ENCODE data around the gene MTMR11.

MTMR11 gene

DNA sequence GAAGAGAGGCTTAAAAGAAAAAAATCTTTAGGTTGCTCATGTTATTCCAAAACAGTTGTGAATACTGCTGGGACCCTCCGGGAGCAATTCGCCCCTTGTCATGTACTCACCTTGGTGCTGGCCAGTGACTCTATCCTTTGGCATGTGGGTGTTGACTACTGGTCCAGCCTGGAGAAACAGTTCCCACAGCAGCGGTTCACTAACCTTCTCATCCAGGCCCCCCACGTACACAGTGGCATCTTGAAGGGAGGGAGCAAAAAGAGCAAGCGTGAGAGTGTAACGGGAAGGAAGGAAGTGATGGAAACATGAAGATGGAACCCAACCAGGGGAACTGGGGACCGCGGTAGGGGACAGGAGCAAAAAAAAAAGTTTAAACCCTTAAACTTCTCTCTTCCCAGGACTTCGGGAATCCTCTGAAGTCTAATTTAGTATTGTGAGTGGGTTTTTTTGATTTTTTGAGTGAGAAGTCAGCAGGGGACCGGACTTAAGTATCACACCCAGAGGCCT, 9.6 kb downstream of the MTMR11 start:
- ATAC-seq (no peak), DNase-seq (ENCODE audit: low spot score in 2 of 2) (no peak)
- peak overlapping the region; percentile 92 for H3K27ac Mint-ChIP-seq
- H3K9me3 Mint-ChIP-seq = no peaks in the 10 kb centered on the region
- peaks cover 59% of the 10 kb centered on the region for H3K4me1 Mint-ChIP-seq
- peaks cover 59% of the 10 kb centered on the region for H3K36me3 Mint-ChIP-seq
- H3K4me3 Mint-ChIP-seq = peak overlapping the region; percentile 91

DNA sequence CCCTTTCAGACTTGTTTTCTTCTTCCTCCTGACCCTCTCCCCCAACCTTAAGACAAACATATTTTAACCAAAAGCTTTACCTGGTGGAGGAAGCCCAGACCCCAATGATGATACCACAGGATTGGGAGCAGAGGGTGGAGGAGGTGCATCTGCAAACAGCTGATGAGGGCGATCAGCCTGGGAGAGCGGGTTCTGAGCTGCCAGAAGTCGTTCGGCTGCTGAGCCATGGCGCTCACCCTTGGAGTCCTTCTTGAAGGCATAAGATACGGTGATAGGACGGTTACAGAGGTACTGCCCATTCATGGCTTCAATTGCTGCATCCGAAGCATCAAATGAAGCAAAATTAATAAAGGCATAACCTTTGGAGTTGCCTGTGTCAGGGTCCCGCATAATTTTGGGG, 10.4 kb downstream of the MTMR11 start:
- H3K4me3 Mint-ChIP-seq = peak overlapping the region; percentile 91
- no peak overlapping the region for H3K27ac Mint-ChIP-seq
- ATAC-seq = no peak

DNA sequence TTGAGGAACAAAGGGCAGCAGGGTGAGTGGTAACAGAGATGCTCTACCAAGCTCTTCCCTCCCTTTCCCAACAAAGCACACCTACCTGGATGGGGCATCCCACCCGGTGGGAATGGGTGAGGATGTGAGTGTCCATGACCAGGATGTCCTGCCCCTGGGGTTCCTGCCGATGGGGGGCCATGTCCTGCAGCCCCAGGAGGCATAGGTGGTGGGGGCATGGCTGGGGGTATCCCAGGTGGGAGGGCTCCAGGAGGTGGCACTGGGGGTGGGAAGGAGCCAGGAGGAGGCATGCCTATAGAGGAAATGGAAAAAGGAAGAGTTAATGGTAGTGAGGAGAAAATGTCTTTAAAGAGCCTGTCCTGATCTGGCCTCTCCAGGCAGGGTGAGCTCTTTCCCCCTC, 10.9 kb downstream of the MTMR11 start:
- H3K27ac Mint-ChIP-seq = peak overlapping the region; percentile 52
- no peak for ATAC-seq
- H3K4me1 Mint-ChIP-seq = peaks cover 46% of the 10 kb centered on the region
- H3K4me3 Mint-ChIP-seq = peak overlapping the region; percentile 91
- H3K9me3 Mint-ChIP-seq = no peaks in the 10 kb centered on the region
- DNase-seq (ENCODE audit: low spot score in 2 of 2) = no peak
- peaks cover 66% of the 10 kb centered on the region for H3K36me3 Mint-ChIP-seq

More for the DNA sequence above, 10.4 kb downstream of the MTMR11 start:
- H3K4me1 Mint-ChIP-seq = peaks cover 51% of the 10 kb centered on the region
- no peak for DNase-seq (ENCODE audit: low spot score in 2 of 2)
- H3K9me3 Mint-ChIP-seq = no peaks in the 10 kb centered on the region
- H3K36me3 Mint-ChIP-seq = peaks cover 66% of the 10 kb centered on the region

DNA sequence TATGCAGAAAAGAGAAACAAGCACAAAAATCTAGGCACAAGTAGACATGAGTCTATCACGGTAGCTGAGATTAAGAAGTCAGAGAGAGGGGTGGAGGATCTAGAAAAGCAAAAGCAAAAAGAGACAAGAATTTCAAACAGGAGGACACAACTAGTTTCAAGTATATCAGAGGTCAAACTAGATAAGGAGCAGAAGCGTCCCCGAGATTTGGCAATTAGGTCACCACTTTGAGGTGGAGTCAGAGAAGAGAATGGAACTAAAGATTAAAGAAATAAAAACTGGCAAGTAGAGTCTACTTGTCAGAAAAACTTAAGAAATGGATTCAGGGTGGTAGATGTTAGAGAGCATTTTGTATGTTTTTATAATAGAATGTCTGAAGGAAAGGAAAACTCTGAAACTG, 11.3 kb downstream of the MTMR11 start:
- Mint-ChIP-seq H3K27ac (peak overlapping the region; percentile 52), H3K4me1 (peaks cover 42% of the 10 kb centered on the region), H3K4me3 (peak overlapping the region; percentile 91), H3K9me3 (no peaks in the 10 kb centered on the region), H3K36me3 (peaks cover 66% of the 10 kb centered on the region)
- no peak for ATAC-seq
- DNase-seq (ENCODE audit: low spot score in 2 of 2) = no peak

DNA sequence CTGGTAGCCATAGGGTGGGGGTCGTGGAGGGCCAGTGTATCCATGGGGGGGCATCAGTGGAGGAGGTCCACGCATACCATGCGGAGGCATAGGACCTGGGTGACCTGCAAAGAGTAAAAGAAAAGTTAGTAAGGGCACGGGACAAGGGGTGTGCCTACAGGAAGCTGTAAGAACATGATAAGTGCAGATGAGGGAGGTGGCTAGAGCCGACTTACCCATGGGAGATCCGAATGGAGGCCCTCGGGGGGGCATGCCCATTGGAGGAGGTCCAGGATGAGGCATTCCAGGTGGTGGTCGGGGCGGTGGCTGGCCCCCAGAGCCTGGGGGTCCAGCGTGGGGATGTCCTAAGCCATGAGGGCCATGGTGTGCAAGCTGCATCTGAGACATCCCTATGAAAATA, 13.1 kb downstream of the MTMR11 start:
- DNase-seq (ENCODE audit: low spot score in 2 of 2) = no peak
- ATAC-seq = no peak
- H3K36me3 Mint-ChIP-seq = peaks cover 66% of the 10 kb centered on the region
- H3K27ac Mint-ChIP-seq = no peak overlapping the region
- peaks cover 35% of the 10 kb centered on the region for H3K4me1 Mint-ChIP-seq
- no peak overlapping the region for H3K4me3 Mint-ChIP-seq
- no peaks in the 10 kb centered on the region for H3K9me3 Mint-ChIP-seq

DNA sequence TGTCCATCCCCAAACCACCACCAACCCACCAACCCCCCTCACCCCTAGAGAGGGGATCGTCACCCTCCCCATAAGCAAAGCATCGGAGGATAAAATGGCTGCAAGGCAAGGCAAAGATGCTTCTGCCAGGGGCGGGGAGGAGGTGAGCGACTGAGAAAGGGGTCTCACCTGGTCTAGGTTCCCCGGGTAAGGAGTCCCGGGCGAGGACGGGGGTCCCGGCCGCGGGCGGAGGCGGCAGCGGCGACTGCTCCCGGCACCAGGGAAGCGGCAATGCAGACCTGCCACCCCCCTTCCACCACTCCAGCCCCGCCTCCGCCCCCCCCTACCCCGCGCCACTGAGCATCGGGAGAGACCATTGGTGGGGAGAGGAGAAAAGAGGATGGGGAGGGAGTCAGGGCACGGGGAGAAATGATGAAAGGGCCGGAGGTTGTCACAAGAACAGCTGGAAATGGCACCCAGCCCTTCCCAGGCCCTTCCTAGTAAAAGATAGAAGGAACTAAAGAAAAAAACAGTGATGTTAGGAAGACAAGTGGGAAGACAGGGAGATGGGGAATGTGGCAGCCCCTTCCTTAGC, 19.0 kb downstream of the MTMR11 start, which contains the start of gene SV2A:
TSS of gene SV2A (minus strand) at position 274 of the 574 bp plus-strand sequence. CDS start 4,004 bp downstream, outside the sequence.
- Mint-ChIP-seq H3K9me3 (no peaks in the 10 kb centered on the region), H3K36me3 (peaks cover 13% of the 10 kb centered on the region), H3K4me3 (peak within 1 kb of the TSS; percentile 72), H3K27ac (peak within 1 kb of the TSS; percentile 52), H3K4me1 (peaks cover 24% of the 10 kb centered on the region)
- ATAC-seq (peak; percentile 77), DNase-seq (ENCODE audit: low spot score in 2 of 2) (peak in 1 of 2 donors; percentile 8)

DNA sequence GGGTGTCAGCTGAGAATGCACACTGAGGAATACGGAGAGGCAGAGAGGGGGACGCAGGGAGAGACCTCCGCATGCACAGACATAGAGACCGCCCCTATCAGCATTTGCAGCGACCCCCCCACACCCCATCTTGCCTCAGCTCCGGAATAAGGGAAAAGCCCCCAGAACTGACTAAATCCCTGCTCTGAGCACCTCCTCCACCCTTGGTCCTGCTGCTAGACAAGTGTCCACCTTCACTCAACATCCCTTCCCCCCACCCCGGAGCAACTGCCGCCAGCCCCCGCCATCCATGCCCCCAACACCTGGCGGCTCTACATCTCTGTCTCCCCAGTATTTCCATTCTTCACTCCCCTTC, 19.8 kb downstream of the MTMR11 start:
- DNase-seq (ENCODE audit: low spot score in 2 of 2) = no peak
- Mint-ChIP-seq H3K4me3 (peak overlapping the region; percentile 72), H3K36me3 (peaks cover 5% of the 10 kb centered on the region), H3K27ac (no peak overlapping the region), H3K4me1 (peaks cover 25% of the 10 kb centered on the region), H3K9me3 (no peaks in the 10 kb centered on the region)
- no peak for ATAC-seq

DNA sequence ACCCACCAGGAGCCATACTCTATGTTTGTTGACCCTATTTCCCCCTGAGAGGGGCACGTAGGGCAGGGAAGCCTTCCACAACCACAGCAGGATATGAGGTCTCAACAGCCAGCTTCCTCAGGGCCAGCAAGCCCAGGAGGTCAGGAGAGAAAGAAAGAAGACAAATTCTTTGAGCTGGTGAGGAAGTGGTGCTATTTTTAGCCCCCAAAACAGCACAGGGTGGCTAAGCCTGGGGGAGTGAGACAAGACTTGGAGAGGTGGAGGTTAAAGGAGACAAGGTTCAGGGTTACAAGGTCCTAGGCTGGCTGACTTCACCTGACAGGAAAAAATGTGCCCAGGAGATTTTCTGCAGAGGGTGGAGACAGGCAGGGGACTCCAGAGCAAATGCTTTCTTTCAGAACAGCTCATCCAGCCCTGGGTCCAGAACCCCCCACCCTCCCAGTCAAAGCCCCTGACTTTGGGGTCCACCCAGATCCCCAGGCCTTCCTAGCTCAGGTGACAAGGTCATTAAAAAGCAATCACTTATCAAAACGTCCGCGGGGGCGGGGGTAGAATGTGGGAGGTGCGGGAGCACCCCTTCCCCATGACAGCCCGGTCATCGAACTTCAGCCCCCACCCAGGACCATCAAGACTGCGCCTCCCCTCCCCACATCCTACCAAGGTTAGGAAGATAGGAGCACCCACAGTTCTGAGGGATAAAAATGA, 20.3 kb downstream of the MTMR11 start:
- no peak for ATAC-seq
- peak overlapping the region; percentile 73 for H3K27ac Mint-ChIP-seq

DNA sequence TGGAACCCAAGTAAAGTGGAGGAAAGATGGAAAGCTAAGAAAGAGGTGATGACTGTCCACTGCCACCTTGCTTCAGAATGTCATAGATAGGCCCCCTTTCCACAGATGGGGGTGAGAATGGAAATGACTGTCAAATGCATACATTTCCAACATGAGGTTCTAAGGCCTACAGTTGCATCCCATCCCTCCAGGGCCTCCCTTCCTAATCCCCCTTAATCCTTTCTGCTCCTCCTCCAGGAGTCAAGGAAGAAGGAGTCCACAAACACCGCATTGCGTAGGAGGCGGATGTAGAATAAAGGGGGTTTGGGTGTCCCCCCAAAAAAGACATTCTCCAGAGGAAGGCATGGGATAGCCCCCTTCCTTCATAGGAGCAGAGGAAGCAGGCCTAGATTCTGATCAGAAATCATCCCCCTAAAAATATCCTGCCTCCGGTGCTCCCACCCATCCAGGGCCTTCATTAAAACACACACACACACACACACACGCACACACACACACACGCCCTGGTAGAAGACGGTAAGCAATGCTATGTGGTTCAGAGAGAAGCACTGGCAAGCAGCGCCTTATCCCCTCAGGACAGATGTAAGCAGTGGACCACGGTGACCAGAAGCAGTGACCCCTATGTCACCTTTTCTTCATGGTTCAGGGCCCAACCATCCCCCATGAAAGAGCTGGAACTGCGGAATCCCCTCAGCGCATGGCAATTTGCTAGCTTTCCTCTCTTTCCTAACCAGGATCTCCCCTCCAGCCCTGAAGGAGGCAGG, 21.1 kb downstream of the MTMR11 start:
- H3K4me1 Mint-ChIP-seq = peaks cover 31% of the 10 kb centered on the region

More for the DNA sequence above, 20.3 kb downstream of the MTMR11 start:
- Mint-ChIP-seq H3K36me3 (no peaks in the 10 kb centered on the region), H3K4me1 (peaks cover 30% of the 10 kb centered on the region), H3K4me3 (peak overlapping the region; percentile 72), H3K9me3 (no peaks in the 10 kb centered on the region)
- no peak for DNase-seq (ENCODE audit: low spot score in 2 of 2)

DNA sequence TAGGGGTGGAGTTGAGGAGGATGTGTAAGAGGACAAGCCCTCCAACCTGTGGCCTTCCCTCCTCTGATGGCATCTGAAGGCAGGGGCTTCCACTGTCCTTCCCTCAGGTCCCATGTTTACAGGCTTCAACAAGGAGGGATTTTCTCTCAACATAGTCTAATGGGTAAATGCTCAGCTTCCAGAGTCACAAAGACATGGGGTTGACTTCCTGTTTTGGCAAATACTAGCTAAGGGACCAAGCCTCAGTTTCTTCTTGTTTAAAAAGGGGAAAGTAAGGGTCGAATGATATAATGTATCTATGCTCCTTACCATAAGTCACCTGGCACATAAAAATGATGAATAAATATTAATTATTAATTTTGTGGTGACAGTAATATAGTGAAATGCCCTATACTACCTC, 22.1 kb downstream of the MTMR11 start:
- Mint-ChIP-seq H3K4me1 (peaks cover 31% of the 10 kb centered on the region), H3K4me3 (no peak overlapping the region), H3K9me3 (no peaks in the 10 kb centered on the region), H3K27ac (peak overlapping the region; percentile 60), H3K36me3 (no peaks in the 10 kb centered on the region)
- ATAC-seq (no peak), DNase-seq (ENCODE audit: low spot score in 2 of 2) (no peak)

More for the DNA sequence above, 21.1 kb downstream of the MTMR11 start:
- no peak for ATAC-seq
- Mint-ChIP-seq H3K36me3 (no peaks in the 10 kb centered on the region), H3K4me3 (peak overlapping the region; percentile 72), H3K9me3 (no peaks in the 10 kb centered on the region), H3K27ac (peak overlapping the region; percentile 73)
- DNase-seq (ENCODE audit: low spot score in 2 of 2) = no peak

DNA sequence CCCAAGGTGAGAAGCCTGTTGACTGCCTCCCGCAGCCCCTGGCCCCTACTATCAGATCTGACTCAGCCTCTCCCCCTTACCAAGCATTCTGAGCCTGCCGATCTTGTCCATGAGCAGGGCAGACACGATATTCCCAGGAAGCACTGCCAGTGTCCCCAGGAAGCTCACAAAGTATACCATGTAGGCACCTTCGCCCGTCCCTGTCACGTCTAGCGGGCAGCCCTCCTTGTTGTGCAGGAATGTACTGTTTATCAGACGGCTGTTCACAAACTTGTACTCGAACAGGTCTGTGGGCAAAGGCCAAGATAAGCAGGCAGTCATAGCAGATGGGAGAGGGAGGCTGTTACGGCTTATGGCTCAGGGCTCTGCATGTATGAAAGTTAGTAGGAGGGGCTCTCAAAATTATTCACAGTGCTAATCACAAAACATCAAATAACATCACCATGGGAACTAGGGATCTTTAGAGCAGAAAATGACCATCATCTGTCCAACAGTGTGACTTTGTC, 30.1 kb downstream of the MTMR11 start:
- no peak for DNase-seq (ENCODE audit: low spot score in 2 of 2)
- Mint-ChIP-seq H3K4me3 (no peak overlapping the region), H3K4me1 (peaks cover 3% of the 10 kb centered on the region), H3K9me3 (no peaks in the 10 kb centered on the region), H3K36me3 (peaks cover 13% of the 10 kb centered on the region), H3K27ac (no peak overlapping the region)
- no peak for ATAC-seq

DNA sequence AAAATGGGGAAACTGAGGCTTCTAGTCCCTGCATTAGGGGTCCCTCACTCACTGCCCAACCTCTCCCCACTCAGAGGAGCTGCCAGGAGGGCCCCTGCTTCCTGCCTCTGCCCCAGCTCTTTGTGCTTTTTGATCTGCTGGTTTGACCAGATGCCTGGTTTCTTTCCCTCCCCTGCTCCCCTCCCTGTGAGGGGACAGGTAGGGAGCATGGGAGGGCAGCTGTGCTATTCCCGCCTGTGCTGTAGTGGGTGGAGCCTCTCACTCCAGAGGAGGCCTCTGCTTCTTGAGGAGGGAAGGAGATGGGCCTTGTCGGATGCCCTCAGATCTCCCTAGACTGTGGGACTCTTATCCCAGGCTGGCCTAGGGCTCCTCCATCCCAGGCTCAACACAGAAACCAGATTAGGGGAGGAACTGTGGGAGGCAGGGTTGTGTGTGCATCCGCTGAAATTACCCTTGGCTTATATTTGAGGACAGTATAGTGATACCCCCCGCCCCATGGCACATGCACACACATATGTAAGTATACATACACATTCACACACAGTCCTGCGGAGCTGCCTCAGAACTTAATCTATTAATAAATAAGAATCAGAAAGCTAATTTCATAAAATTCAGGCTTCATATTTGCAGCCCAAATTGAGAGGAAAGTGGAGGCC, 32.7 kb downstream of the MTMR11 start:
- no peak for DNase-seq (ENCODE audit: low spot score in 2 of 2)
- H3K9me3 Mint-ChIP-seq = no peaks in the 10 kb centered on the region
- peaks cover 10% of the 10 kb centered on the region for H3K36me3 Mint-ChIP-seq
- ATAC-seq = no peak
- H3K27ac Mint-ChIP-seq = peak overlapping the region; percentile 46
- no peak overlapping the region for H3K4me3 Mint-ChIP-seq
- H3K4me1 Mint-ChIP-seq = peaks cover 21% of the 10 kb centered on the region

DNA sequence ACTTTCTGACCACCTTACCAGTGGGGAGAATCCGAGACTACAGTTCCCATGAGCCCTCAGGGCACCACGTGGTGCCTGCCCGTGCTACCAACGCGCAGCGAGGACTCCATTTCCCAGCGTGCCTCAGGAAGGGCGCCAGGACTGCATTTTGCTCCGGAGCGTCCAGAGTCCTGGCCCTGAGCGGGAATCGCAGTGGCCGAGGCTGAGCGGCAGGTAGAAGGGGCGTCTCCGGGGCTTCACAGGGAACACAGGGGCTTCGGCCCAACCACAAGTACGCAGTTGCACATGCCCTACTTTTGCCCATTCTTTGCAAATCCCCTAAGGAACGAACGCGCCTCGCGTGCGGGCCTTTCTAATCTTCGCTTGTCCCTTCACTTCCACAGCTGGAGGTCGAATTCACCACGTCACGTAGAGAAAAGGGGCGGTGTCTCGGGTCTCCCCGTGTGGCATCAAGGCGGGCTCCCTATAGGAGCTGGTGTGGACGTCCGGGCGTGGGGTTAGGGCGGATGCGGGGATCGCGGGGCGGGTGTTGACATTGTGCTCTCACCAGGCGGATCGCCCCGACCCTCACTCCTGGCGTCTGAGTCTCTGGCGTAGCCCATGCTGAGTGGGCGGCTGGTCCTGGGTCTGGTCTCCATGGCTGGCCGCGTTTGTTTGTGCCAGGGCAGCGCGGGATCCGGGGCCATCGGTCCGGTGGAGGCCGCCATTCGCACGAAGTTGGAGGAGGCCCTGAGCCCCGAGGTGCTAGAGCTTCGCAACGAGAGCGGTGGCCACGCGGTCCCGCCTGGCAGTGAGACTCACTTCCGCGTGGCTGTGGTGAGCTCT, 37.0 kb downstream of the MTMR11 start, which contains the start of gene BOLA1:
TSS of gene BOLA1 (plus strand) at position 109 of the 825 bp plus-strand sequence. CDS start at position 601, 492 bp downstream.
- Mint-ChIP-seq H3K4me1 (peaks cover 22% of the 10 kb centered on the region), H3K36me3 (peaks cover 6% of the 10 kb centered on the region), H3K4me3 (peak within 1 kb of the TSS; percentile 80), H3K27ac (peak within 1 kb of the TSS; percentile 92), H3K9me3 (no peaks in the 10 kb centered on the region)
- ATAC-seq = peak; percentile 98
- DNase-seq (ENCODE audit: low spot score in 2 of 2) = peak; percentile 54 to 87

DNA sequence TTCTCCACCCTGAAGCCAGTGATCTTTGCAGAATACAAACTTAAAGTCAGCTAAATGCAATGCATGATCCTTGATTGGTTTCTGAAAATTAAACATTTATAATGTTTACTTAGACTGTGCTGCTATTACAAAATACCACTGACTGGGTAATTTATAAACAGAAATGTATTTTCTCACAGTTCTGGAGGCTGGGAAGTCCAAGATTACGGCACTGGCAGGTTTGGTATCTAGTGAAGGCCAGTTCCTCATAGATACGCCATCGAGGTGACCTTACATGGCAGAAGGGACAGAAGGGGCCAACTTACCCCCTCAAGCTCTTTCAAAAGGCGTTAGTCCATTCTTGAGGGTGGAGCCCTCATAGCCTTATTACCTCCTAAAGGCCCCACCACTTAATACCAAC, 40.1 kb downstream of the MTMR11 start:
- Mint-ChIP-seq H3K4me3 (no peak overlapping the region), H3K36me3 (no peaks in the 10 kb centered on the region), H3K27ac (no peak overlapping the region), H3K9me3 (no peaks in the 10 kb centered on the region), H3K4me1 (peaks cover 22% of the 10 kb centered on the region)
- no peak for ATAC-seq
- no peak for DNase-seq (ENCODE audit: low spot score in 2 of 2)

Data from stimulated activated effector memory CD8-positive, alpha-beta T cell treated with anti-CD3 and anti-CD28 coated beads, Interleukin-12 subunit alpha, Interleukin-12 subunit beta, amount 100 ng/mL, for 72 hours (primary cell).